GM19395 (cell line): ENCODE data around the gene DLG5.
A peak's percentile ranks its signal among the peaks of the same experiment; 100 is the strongest.

Source experiments
- ATAC-seq: cut with Tn5 transposase; IDR thresholded peaks from one replicate; pipeline ENCODE4 v1.9.1; 2021; ENCODE audit warnings: mild to moderate bottlenecking, moderate library complexity; ENCODE audit not compliant: unreplicated experiment

Gene DLG5

GRCh38 chr10:77944519-77944918 lies 18.0 kb upstream of the DLG5 start:
- no peak for ATAC-seq

DNA sequence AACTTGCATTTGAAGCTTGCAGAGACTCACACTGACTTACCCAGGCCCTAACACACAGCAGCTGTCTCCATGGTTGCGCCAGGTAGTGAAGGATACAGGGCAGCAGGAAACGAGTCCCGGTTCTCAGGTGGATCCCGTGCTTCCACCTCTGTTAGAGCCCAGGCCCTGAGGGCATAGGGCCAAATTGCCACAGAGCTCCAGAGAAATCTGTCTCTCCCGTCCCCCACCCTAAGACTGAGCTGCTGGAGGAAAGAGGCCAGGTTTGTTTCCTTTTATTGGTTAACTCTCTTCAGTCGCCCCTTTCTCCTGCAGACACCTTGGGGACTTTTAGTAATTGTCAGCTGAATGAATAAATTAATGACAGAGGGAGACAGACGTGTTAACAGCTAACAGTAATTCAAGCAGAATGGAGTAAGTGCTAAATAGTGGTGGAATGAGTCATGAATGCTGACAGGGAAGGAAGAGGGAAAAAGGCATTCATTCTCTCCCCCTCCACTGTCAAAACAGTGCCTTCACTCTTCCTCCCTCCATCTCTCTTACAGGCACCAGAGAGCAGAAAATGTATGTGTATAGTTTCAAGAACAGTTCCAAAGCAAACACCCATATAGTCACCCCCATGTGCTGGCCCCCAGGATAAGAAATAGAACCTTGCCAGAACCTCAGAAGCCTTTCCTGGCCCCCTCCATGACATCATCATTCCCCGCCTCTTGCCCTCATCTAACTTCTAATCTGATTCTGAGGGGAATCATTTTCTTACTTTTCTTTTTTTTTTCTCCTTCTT lies 16.8 kb upstream of the DLG5 start:
- ATAC-seq, result no peak

DNA sequence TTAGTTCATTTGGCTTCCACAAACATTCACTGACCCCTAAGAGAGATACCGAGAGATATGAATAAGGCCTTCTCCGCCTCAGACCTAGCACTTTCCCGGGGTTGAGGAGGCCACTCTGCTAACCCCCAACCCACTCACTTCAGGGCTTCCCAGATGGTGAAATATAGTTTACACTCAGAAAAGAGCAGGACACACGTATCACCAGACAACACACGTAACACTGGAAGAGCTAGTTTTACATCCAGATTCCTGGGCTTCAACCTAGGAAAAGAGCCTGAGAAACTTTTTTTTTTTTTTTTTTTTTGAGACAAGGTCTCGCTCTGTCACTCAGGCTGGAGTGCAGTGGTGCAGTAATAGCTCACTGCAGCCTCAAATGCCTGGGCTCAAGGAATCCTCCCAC lies 15.2 kb upstream of the DLG5 start:
- no peak for ATAC-seq

DNA sequence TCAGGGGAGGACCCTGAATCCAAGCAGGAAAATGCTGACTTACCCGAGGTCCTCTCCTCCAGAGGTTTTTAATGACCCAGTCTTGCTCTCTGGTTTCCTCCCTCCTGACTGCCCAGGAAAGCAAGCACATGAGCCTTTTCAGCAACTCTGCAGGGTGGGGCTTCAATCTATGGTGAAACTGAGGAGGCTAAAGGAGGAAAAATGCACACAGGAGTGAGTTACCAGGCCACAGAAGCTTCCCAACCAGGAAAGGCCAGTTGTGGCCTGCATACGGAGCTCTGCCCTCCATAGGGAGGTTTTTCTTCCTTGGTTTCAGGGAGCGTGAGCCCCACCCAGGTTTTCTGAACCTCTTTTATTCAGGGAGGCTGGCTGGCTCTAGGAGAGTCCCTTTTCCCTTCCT lies 14.1 kb upstream of the DLG5 start:
- ATAC-seq, result no peak

GRCh38 chr10:77940225-77940624 lies 13.7 kb upstream of the DLG5 start:
- ATAC-seq, result no peak

DNA sequence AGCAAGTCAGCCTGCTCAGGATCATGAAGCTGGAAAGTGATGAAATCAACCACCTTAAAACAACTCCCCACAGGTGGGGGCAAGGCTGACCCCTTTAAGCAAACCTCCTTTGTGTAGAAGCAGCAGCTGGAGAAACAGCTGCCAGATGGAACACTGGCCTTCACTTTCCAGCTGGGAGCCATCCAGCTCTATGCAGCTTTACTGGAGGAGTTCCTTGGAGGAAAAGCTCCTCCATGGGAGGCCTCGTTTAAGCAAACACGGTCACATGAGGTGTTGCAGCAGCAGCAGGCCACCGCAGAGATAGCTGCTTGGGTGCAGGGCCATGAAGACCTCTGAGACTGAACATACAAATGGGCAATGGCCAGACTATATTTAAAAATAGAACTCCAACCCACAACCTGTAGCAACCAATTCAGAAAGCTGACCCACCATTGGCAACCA lies 13.0 kb upstream of the DLG5 start:
- ATAC-seq, result no peak

DNA sequence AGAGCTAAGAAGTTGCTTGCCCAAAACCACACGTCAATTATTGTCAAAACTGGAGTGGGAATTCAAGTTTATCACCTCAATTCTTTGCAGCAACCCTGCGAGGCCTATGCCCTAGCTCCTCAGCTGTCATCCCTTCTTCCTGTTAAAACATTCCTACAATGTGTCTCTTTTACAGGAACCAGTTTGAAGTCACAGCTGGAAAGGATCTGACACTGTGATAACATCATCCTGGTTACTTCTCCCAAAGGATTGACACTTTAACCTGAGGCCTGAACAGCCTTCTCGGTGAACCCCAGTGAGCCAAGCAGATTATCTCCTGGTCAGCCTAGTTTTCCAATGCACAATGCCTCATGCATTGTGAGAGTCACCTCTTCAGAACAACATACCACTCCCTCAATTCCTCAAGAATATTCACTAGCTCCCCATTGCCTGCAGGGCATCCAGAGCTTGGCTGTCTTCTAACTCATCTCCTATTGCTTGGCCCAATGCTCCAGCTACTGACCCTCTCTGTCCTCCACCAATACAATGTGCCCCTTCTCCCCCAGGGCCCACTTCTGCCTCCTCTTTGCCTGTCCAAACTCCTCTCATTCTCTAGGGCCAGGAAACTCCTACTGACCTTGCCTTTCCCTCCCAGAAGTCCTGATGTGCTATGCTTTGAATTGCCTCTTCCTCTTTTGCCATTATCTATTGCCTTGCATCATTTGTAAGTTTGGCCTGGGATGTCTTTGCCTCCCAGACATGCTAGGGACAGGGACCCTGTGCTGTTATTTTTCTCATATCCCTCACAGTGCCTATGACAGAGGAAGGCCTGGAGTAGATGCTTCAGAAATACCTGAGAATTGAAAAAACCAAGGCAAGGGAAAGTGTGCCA lies 10.4 kb upstream of the DLG5 start:
- no peak for ATAC-seq

DNA sequence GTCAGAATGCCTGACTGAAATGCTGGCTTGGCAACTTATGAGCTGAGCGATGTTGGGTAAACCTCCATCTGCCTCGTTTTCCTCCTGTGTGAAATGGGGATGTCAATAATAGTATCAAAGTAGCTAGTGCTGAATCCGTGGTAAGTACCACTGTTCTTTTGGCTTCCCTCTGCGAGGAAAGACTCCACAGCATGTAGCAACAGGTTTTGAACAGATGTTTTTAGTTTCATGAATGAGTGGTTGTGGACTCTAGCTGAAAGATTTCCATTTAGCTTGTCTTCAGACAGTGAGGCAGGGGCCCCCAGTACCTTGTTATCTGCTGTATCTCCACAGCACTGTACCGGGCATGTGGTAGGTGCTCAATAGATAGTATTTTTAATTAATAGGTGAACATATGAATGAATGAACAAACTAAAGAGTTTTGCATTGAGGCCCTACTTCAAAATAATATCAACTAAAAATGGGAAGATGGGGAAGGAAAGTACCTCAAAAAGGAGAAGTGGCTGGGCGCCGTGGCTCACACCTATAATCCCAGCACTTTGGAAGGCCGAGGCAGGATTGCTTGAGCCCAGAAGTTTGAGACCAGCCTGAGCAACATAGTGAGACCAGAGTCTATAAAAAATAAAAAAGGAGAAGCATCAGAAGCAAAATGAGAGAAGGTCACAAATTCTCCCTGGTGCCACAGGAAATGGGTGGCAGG lies 5.6 kb upstream of the DLG5 start:
- no peak for ATAC-seq

DNA sequence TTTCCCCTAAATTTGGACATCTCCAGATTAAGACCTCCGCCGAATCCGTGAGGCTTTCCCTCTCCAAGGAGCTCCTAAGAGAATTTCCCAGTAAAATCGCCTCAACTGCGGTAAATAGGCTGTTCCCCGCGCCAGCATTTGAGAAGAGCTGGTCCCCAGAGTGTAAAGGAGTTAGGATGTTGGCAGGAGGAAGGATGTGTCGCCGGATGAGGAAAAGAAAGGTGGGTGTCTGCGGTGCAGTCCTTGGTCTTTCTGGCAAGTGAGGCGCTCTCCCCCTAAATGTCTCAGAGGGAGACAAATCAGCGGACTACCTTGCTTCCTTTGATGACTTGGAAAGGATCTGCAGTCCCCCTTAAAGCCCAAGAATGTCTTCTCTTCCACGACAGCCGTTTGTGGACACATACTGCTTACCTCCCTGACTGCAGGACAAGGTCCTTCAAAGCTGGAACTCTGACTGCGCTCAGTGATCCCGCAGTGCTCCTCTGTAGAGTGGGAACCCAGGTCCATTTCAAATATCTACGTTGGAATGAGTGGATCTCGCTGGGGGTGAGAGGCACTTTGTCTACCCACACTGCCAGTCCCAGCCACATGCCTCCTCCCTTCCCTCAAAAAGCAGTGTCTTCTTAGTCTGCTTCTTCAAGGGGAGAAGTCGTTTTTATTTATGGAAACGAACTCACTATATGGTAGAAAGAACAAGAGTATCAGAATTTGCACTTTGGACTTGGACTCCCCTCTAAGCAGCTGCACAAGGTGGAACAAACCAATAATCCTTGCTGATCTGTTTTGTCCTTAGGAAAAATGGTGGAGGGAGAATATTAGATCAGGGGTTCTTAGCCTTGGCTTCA lies 1.1 kb upstream of the DLG5 start:
- ATAC-seq, result no peak

- peak; percentile 62 for ATAC-seq
Measured at GRCh38 chr10:77925795-77926565, 575 bp downstream of the DLG5 start.

GRCh38 chr10:77925410-77925794 lies 1.2 kb downstream of the DLG5 start:
- no peak for ATAC-seq

DNA sequence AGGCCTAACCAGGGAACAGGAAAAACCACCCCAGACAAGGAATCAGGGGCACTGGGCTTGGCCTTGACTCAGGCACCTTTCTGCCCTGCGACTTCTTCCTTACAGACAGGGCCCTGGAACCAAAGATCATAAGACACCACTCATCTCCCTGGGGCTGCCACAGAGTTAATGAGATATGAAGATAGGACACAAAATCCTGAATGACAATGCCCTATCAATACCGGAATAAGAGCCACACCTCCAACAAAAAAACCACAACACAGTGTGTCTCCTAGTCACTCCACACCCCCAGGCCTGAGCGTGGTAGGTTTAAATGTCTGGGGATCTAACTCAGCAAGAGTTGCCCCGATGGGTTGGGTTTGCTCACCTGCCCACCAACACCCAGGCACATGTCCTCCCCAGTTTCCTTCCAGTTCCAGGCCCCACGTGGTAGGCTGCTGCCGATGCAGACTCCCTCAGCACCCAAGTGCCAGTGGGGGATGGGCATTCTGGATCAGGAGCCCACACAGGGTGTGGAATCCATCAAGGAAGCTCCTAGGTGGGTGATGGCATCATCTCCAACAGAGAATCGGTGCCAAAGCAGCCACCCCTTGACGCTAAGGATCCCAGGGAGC lies 3.9 kb downstream of the DLG5 start:
- no peak for ATAC-seq

DNA sequence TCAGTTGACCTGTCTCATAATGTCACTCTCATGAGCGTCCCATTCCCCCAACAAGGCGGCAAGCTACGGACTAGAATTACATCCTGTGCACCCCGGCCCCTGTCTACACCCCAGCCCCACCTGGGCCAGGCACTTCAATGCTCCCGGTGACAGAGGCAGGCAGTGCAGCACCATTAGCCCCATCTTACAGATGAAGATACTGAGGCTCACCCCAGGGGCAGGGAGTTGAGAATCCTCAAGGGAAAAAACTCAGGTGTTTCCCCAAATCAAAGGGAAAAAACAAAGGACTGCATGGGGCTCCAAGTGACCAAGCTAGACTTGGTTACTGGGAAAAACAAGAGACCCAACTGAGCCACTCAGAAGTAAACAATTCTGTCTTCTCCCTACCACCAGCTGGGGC lies 4.5 kb downstream of the DLG5 start:
- no peak for ATAC-seq

GRCh38 chr10:77921395-77921794 lies 5.2 kb downstream of the DLG5 start:
- ATAC-seq, result no peak

DNA sequence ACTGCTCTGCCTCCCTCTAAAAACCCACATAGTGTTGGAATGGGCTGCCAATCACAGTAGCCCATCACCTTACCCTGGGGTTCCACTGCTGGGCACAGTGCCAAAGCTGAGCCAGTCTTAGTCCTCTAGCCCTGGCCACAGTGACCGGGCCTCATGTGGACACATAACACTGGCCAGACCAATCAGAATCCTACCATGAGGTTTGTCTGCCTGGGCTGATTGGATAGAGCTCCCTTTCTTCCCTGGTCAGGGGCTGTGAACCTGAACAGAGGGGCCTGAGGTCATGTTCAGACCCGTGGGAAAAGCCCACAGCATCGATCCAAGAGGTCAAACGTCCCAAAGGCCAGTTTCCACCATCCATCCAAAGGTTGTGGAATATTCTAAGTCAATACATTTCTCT lies 6.1 kb downstream of the DLG5 start:
- no peak for ATAC-seq

- ATAC-seq, result no peak
Measured at GRCh38 chr10:77919713-77920108, 6.8 kb downstream of the DLG5 start.

DNA sequence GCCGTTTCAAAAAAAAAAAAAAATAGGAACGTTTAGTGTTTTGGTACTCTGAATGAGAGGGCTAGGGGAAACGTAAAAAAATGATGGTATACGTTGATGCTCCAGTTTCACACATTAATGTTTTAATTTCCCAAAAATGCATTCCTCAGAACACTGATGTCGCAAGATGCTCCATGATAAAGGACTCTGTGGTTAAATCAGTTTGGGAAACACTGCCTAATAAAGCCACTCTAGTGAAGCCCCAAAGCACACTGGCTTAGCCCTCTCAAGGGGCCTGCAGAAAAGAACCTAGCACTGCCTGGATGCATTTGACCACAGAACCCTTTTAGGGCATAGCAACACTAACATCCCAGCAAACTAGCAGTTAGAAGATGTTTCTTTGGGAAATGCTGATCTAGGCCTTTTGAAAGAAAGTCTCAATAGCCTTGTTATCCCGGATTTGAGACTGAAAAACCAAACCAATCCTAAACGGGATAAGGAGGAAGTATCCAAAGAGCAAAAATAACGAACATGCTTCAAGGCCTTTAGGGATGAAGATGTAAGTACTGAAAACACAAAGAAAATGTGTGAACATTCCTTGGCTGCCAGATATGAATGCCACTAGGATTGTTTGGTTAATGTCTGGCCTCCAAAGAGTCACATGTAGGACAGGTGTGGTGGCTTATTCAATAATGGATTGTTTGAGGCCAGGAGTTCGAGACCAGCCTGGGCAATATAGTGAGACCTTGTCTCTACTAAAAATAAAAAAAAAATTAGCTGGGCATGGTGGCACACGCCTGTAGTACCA lies 11.0 kb downstream of the DLG5 start:
- ATAC-seq, result no peak

GRCh38 chr10:77913090-77913489 lies 13.5 kb downstream of the DLG5 start:
- ATAC-seq, result no peak

DNA sequence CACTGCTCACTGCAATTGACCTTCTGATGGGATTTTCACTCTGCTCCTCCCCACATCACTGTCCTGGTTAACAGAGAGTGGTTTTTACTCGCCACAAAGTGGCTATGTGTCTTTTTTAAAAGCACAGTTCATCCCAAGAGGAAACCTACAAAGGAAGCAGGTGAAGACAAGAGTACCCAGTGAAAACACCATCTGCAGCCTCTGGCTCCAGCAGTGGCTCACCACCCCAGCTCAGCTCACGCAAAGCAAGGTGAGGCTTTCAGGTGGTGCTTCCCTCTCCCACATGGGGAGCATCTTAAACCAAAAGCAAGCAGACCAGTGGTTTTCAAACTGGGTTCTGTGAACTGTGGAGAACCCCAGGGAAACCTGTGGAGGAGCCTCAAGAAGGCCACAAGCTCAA lies 14.0 kb downstream of the DLG5 start:
- ATAC-seq, result no peak
